ENCODE measurements around the gene CHM.
"Not testable (repeated sequence)": the region's sequence is repeated elsewhere in the genome, so short reads cannot be mapped to it uniquely, and the experiment has no call there.

CHM gene

DNA sequence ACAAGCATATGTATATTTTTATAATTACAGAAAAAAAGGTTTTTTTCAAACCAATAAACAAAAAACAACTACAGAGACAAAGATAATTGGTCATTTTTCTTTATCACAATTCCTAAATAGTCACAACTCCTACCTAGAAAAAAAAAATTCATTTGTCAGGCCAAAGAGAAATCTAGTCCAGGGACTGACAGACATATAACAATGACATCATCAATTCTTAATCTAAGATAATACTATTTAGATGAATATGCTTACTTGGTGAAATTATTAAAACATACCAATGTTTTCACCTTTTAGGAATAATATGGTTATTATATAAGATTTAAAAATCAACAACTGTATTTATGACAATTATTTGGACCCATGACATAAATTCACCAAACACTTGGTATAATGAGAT is 48.4 kb downstream of the CHM start:
- DNase-seq: no peak

DNA sequence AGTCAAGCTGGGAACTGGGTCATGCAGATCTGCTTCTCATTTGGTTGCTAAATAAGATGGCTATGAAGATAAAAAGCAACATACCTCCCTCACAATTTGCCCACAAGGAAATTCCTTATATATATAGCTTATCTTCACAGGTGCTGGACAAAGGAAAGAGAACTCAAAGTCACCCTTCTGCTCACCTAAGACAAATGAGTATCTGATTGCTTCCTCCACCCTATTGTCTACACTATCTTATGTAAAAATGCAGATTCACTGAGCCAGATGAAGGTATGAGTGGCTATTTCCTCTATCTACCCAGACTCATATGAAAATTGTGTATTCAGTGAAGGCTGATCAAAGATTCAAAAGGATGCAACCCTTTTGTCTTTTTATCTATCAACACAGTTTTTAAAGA is 50.8 kb downstream of the CHM start:
- no peak for DNase-seq

DNA sequence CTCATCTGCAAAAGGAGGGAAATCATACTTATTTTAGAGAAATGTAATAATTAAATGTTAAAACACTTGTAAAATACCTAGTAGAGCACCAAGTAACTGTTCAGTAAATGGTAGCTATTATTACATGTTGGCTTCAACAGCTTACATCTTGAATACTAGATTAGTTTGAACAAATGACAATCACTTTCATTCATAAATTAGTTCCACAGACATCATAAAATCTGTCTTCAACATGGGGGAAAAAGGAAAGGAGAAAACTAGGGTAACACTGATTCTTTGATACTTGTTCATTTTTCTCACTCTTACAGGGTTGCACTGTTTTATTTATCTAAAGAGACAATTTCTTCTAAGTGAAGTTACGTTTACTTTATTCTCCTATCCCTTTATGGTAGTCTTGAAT is 51.7 kb downstream of the CHM start:
- DNase-seq: no peak

DNA sequence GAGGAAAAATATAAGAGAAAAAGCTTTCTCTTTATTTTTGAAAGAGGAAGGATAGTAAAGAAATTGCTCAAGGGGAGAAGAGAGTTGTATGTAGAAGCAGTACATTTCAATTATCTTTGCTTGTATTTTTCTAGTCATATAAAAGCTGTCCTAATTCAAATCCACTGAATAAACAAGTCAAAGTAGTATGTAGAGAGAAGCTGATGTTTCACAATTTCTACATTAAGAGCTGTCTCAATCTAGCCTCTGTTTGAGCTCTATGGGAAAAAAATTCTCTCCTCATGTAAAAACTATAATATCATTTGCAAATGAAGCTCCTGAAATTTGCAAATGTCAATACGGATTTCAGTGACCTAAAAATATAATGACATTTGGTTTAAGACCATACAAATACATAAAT is 52.6 kb downstream of the CHM start:
- DNase-seq: no peak

DNA sequence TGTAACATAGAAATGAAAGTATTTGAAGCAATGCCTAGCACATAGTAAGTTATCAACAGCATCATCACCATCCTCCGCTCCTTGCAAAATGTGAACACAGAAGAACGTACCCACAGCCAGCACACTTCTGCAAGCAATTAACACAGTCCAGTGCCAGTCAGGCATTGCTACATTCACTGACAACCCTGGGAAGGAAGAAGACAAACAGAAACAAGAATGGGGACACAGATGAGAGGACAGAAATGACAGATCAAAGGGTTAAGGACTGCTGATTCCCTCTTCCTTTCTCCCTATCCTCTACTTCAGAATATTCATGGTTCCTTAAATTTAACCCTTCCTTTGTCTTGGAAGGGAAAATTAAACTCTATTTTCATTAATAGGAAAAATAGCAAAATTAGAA is 53.1 kb downstream of the CHM start:
- no peak for DNase-seq

- no peak for DNase-seq
Observed at GRCh38 chrX:85993539-85994197, 53.7 kb downstream of the CHM start.

- DNase-seq: no peak
Observed at GRCh38 chrX:85992811-85993229, 54.5 kb downstream of the CHM start.

- DNase-seq: no peak
Observed at GRCh38 chrX:85988353-85988752, 59.0 kb downstream of the CHM start.

- DNase-seq: no peak
Observed at GRCh38 chrX:85980286-85980685, 67.1 kb downstream of the CHM start.

GRCh38 chrX:85977218-85977617 is 70.1 kb downstream of the CHM start:
- no peak for DNase-seq

DNA sequence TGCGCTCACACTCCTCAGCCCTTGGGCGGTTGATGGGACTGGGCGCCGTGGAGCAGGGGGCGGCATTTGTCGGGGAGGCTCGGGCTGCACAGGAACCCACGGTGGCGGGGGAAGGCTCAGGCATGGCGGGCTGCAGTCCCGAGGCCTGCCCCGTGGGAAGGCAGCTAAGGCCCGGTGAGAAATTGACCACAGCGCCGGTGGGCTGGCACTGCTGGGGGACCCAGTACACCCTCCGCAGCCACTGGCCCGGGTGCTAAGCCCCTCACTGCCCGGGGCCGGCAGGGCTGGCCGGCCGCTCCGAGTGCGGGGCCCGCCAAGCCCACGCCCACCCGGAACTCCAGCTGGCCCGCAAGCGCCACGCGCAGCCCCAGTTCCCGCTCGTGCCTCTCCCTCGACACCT is 75.0 kb downstream of the CHM start:
- DNase-seq: not testable (repeated sequence)

DNA sequence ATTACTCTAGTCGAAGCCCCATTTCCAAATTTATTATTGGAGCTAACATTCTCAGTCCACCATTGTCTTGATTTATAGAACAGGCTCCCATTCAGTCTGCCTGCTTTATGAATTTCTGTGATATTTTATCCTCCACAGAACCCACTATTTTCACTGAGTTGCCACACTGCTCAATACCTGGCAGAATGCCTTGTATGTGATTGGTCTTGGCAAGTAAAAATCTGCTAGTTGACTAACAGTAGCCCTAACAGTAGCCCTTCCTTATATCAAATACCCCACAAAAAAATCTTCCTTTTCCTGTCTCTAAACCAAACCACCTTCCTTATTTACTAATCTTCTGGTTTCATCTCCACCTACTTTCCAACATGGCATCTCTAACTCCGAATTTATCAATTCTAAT is 82.6 kb downstream of the CHM start:
- DNase-seq: no peak

DNA sequence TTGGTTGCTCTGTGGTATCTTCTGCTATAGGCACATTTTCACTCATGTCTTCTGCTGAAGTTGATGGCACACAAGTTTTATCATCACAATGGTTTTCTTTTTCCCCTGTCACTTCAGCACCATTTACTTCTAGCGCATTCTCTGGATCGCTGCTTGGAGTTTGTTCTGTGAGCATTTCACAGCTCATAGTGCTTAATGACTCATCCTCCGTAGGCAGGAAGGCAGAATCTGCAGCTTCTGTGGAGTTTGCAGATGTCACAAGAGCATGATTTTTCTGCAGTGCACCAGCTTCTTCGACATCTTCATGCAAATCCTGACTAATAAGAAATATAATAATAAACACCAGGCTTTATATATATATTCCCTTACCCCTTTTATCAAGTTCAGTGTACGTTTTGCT is 83.6 kb downstream of the CHM start:
- DNase-seq: no peak

GRCh38 chrX:85955510-85955909 is 91.8 kb downstream of the CHM start:
- no peak for DNase-seq

DNA sequence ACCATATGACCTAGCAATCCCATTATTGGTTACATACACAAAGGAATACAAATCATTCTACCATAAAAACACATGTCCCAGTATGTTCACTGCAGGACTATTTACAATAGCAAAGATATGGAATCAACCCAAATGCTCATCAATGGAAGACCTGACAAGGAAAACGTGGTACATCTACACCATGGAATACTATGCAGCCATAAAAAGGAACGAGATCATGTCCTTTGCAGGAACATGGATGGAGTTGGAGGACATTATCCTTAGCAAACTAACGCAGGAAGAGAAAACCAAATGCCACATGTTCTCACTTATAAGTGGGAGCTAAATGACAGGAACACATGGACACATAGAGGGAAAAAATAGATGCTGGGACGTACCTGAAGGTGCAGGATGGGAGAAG is 102.6 kb downstream of the CHM start:
- DNase-seq: not testable (repeated sequence)

- no peak for DNase-seq
Observed at GRCh38 chrX:85941275-85941674, 106.1 kb downstream of the CHM start.

DNA sequence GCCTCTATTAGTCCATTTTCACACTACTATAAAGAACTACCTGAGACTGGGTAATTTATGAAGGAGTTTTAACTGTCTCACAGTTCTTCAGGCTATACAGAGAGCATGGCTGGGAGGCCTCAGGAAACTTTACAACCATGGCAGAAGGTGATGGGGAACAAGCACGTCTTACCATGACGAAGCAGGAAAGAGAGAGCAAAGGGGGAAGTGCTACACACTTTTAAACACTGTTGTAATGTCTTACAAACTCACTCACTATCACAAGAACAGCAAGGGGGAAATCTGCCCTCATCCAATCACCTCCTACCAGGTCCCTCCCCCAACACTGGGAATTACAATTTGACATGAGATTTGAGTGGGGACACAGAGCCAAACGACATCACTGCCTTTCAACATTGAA is 107.4 kb downstream of the CHM start:
- not testable (repeated sequence) for DNase-seq

DNA sequence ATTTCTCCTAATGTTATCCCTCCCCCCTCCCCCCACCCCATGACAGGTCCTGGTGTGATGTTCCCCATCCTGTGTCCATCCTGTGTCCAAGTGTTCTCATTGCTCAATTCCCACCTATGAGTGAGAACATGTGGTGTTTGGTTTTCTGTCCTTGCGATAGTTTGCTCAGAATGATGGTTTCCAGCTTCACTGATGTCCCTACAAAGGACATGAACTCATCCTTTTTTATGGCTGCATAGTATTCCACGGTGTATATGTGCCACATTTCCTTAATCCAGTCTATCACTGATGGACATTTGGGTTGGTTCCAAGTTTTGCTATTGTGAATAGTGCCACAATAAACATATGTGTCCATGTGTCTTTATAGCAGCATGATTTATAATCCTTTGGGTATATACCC is 113.0 kb downstream of the CHM start:
- not testable (repeated sequence) for DNase-seq

DNA sequence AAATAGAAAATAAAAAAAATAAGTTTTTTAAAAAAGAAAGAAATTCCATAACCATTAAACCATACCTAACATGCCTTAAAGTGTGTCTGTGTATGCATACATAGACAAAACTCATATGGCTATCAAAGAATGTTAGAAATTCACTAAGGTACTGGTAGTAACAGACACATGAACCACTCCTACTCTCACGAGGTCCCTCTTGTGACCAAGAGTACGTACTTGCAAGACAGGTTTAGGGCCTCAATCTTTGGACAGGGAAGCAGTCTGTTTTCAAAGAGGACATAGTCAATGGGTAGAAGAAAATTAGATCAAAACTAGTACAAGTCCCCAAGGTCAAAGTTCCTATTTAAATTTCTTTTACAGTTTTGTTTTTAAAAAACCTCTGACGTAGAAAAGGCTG is 117.3 kb downstream of the CHM start:
- no peak for DNase-seq

- no peak for DNase-seq
Observed at GRCh38 chrX:85928606-85929005, 118.8 kb downstream of the CHM start.

DNA sequence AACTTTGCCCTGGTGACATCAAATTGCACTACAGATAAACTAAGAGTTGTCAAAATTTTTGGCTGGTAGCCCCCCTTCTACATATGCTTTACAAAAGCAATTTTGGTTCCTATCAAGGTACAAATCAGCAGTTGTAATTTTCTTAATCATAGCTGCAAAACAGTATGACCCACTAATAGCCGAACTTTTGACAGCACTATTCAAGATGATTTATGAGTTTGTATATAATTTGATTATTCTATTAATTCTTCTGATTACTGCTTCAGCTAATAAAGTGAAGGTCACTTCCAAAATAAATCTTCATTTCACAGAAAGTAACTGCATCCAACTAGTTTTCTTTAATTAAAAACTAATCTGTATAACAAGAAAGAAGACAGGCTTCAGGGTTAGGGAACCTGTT is 119.6 kb downstream of the CHM start:
- DNase-seq: no peak

GRCh38 chrX:85922821-85923220 is 124.5 kb downstream of the CHM start:
- no peak for DNase-seq

GRCh38 chrX:85916656-85917280 is 130.6 kb downstream of the CHM start:
- not testable (repeated sequence) for DNase-seq

DNA sequence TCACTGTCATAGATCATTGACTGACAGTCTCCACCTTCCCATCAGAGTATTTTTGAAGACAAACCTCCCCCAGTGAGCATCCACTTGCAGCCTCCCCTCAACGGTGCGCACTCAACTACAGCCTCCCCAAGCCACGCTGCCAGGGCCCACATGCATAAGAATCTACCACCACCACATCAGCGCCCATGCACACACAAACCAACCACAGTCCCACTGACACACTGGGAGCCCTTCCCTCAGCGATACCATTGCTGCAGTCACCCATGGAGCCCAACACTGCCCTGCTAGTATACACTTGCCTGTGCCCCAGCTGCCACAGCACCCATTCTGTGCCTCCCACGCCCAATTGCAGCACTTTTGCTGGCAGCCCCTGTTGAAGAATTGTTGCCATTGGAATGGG is 132.9 kb downstream of the CHM start:
- DNase-seq: no peak

DNA sequence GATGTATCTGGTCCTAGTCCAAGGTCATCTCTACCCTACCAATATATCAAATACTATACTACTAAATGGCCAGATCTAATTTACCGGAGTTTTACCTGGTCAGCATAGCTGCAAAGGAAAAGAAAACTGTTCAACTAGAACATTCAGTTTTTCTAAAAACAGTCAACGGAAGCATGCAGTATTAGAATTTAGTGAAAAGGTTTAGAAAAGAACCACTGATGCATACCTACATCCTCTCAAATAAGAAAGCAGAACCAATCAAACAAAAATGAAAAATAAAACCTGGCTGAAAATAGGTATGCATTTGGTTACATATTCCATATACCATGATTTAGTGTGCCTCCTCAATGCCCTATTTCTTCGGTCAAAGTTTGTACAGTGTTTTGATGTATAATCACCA is 140.0 kb downstream of the CHM start:
- no peak for DNase-seq

Data from right kidney (tissue), 1 donor.